ENCODE measurements around the gene TICAM2.

DNA sequence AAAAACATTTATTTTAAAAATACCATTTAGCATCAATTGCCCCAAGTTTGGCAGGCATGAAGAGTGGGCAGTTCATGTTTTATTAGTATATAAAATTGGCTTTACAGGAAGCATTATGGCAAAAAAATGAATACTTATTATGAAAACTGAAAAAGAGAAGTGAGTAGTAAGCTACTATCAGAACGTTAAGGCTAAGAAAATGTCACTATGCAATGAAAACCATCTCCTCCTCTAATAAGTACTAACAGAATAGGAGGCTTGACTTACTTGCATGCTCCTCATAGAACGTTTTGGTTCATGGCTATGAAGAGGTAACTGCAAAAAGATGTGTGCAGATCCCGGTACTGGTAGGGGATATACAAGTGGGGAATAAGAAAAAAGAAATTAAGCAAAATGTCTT is 23.6 kb downstream of the TICAM2 start:
- TF ChIP-seq ESRRA (CRISPR knock-in tag; IDR thresholded peaks at IDR 0.05; ENCODE audit: borderline replicate concordance) (no peak), IRF1 (CRISPR knock-in tag; IDR thresholded peaks at IDR 0.05) (no peak), ATF3 (CRISPR knock-in tag; conservative IDR thresholded peaks at IDR 0.05) (no peak), ZBTB43 (CRISPR knock-in tag; IDR thresholded peaks at IDR 0.05) (no peak), MLX (CRISPR knock-in tag; IDR thresholded peaks at IDR 0.05) (no peak), SP1 (CRISPR knock-in tag; conservative IDR thresholded peaks at IDR 0.05) (no peak), MAX (CRISPR knock-in tag; IDR thresholded peaks at IDR 0.05) (no peak), ZNF232 (CRISPR knock-in tag; IDR thresholded peaks at IDR 0.05) (no peak), GABPB1 (CRISPR knock-in tag; IDR thresholded peaks at IDR 0.05) (no peak)
- TF ChIP-seq, protein P1, sequence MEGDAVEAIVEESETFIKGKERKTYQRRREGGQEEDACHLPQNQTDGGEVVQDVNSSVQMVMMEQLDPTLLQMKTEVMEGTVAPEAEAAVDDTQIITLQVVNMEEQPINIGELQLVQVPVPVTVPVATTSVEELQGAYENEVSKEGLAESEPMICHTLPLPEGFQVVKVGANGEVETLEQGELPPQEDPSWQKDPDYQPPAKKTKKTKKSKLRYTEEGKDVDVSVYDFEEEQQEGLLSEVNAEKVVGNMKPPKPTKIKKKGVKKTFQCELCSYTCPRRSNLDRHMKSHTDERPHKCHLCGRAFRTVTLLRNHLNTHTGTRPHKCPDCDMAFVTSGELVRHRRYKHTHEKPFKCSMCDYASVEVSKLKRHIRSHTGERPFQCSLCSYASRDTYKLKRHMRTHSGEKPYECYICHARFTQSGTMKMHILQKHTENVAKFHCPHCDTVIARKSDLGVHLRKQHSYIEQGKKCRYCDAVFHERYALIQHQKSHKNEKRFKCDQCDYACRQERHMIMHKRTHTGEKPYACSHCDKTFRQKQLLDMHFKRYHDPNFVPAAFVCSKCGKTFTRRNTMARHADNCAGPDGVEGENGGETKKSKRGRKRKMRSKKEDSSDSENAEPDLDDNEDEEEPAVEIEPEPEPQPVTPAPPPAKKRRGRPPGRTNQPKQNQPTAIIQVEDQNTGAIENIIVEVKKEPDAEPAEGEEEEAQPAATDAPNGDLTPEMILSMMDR (IDR thresholded peaks at IDR 0.05): no peak
- TF ChIP-seq, protein P2, sequence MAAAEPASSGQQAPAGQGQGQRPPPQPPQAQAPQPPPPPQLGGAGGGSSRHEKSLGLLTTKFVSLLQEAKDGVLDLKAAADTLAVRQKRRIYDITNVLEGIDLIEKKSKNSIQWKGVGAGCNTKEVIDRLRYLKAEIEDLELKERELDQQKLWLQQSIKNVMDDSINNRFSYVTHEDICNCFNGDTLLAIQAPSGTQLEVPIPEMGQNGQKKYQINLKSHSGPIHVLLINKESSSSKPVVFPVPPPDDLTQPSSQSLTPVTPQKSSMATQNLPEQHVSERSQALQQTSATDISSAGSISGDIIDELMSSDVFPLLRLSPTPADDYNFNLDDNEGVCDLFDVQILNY (CRISPR knock-in tag; IDR thresholded peaks at IDR 0.05): no peak
- TF ChIP-seq, protein P3, sequence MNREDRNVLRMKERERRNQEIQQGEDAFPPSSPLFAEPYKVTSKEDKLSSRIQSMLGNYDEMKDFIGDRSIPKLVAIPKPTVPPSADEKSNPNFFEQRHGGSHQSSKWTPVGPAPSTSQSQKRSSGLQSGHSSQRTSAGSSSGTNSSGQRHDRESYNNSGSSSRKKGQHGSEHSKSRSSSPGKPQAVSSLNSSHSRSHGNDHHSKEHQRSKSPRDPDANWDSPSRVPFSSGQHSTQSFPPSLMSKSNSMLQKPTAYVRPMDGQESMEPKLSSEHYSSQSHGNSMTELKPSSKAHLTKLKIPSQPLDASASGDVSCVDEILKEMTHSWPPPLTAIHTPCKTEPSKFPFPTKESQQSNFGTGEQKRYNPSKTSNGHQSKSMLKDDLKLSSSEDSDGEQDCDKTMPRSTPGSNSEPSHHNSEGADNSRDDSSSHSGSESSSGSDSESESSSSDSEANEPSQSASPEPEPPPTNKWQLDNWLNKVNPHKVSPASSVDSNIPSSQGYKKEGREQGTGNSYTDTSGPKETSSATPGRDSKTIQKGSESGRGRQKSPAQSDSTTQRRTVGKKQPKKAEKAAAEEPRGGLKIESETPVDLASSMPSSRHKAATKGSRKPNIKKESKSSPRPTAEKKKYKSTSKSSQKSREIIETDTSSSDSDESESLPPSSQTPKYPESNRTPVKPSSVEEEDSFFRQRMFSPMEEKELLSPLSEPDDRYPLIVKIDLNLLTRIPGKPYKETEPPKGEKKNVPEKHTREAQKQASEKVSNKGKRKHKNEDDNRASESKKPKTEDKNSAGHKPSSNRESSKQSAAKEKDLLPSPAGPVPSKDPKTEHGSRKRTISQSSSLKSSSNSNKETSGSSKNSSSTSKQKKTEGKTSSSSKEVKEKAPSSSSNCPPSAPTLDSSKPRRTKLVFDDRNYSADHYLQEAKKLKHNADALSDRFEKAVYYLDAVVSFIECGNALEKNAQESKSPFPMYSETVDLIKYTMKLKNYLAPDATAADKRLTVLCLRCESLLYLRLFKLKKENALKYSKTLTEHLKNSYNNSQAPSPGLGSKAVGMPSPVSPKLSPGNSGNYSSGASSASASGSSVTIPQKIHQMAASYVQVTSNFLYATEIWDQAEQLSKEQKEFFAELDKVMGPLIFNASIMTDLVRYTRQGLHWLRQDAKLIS (CRISPR knock-in tag; IDR thresholded peaks at IDR 0.05; ENCODE audit: borderline replicate concordance): no peak
